GM12878 (cell line): ENCODE data around the gene TSPYL2. TPM values are rescaled to one million over a fixed set of nuclear protein-coding genes. Genes with fewer than 3 reads are reported as not detected.

Experiments used
- BACH1 ChIP-seq: fragments of 450-650 bp; IDR thresholded peaks from 2 replicates; pipeline ENCODE4 v1.6.1; 2017; ENCODE audit warnings: mild to moderate bottlenecking, borderline replicate concordance
- EGR1 ChIP-seq, 2 experiments: IDR thresholded peaks; 1 replicate in 1 of 2; 2 replicates in 1 of 2; pipeline ENCODE4 v1.6.1; 2011 to 2012; ENCODE audit warnings: low read depth in 2 of 2, low read length in 2 of 2, borderline replicate concordance in 1 of 2, mild to moderate bottlenecking in 1 of 2, moderate library complexity in 1 of 2
- IKZF1 ChIP-seq: fragments of 450-650 bp; conservative IDR thresholded peaks from 2 replicates; pipeline ENCODE4 v1.6.1; 2017; ENCODE audit warnings: antibody characterized with exemption, mild to moderate bottlenecking
- MEF2A ChIP-seq: IDR thresholded peaks from 2 replicates; pipeline ENCODE4 v1.6.1; 2011; ENCODE audit warnings: low read depth, mild to moderate bottlenecking, low read length, moderate library complexity; ENCODE audit not compliant: insufficient read depth
- SMARCA5 ChIP-seq: fragments of 450-650 bp; IDR thresholded peaks from 2 replicates; pipeline ENCODE4 v1.6.1; 2017; ENCODE audit warnings: mild to moderate bottlenecking
- ZNF622 ChIP-seq: fragments of 450-650 bp; IDR thresholded peaks from 2 replicates; pipeline ENCODE4 v1.6.1; 2017; ENCODE audit warnings: mild to moderate bottlenecking, inconsistent platforms
- polyA plus RNA-seq, 11 experiments: library from polyadenylated mRNA; depleted of rRNA in 4 of 11; unstranded in 6 of 11; stranded (reverse) in 5 of 11; fragments of >200 nt; fragmentation: Nextera tagmentation in 4 of 11; fragmentation: Illumina TruSeq in 1 of 11; extraction: Ambion mirVana in 4 of 11; extraction: Trizol in 1 of 11; gene quantifications; 1 replicate in 1 of 11; 2 replicates in 10 of 11; pipeline versions ENCODE4 v1.2.1 to v1.2.3, GENCODE V29; 2011 to 2016; ENCODE audit warnings: inconsistent platforms in 2 of 11, missing spikeins in 2 of 11, low read depth in 1 of 11
- total RNA-seq, 4 experiments: library from RNA; depleted of rRNA in 3 of 4; stranded (reverse); fragments of >200 nt in 3 of 4; fragmentation: Illumina TruSeq in 1 of 4; extraction: Trizol in 1 of 4; gene quantifications; 2 replicates each; pipeline versions ENCODE4 v1.2.1 to v1.2.3, GENCODE V29; 2013 to 2021
- TF ChIP-seq, protein P1 (sequence below): IDR thresholded peaks from 2 replicates; pipeline ENCODE4 v1.6.1; 2012; ENCODE audit warnings: mild to moderate bottlenecking, low read depth, low read length
- TF ChIP-seq, protein P2 (sequence below), 3 experiments: IDR thresholded peaks in 2 of 3; conservative IDR thresholded peaks in 1 of 3; 2 replicates each; pipeline ENCODE4 v1.5.1; 2011; ENCODE audit warnings: low read depth in 3 of 3, low read length in 3 of 3, mild to moderate bottlenecking in 3 of 3, control low read depth in 2 of 3, moderate library complexity in 2 of 3, inconsistent platforms in 1 of 3, mixed read lengths in 1 of 3; ENCODE audit not compliant: control insufficient read depth in 2 of 3, insufficient read depth in 1 of 3; ENCODE audit errors: extremely low read depth in 1 of 3

The TSPYL2 gene
- total and polyA plus RNA-seq, 10 of the 15 experiments (the other 5 are each of a cell fraction or from before 2014, with no cell fraction given) = 0.53 to 24.6 (median 14.5) TPM

DNA sequence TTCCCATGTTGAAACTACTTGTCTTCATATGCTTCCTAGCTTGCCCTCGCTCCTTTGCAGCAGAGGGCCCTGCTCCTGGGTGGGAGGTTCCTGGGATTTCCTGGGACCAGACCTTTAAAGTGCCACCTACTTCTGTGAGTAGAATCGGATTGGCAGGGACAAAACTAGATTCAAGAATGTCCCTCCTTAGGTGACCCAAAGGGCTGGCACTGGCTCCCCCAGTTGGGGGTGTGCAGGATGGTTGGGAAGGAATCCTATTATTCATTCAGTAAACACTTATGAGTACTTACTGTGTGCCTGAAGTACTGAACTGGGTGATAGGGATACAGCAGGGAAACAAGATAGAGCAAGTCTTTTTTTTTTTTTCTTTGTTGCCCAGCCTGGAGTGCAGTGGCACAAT is 9.2 kb downstream of the TSPYL2 start (continued):
- TF ChIP-seq SMARCA5 (no peak), MEF2A (no peak), BACH1 (no peak), EGR1 (IDR thresholded peaks at IDR 0.05; ENCODE audit: borderline replicate concordance in 1 of 2, low read depth in 2 of 2, low read length in 2 of 2) (no peak), IKZF1 (no peak), ZNF622 (no peak)
- TF ChIP-seq, protein P1, sequence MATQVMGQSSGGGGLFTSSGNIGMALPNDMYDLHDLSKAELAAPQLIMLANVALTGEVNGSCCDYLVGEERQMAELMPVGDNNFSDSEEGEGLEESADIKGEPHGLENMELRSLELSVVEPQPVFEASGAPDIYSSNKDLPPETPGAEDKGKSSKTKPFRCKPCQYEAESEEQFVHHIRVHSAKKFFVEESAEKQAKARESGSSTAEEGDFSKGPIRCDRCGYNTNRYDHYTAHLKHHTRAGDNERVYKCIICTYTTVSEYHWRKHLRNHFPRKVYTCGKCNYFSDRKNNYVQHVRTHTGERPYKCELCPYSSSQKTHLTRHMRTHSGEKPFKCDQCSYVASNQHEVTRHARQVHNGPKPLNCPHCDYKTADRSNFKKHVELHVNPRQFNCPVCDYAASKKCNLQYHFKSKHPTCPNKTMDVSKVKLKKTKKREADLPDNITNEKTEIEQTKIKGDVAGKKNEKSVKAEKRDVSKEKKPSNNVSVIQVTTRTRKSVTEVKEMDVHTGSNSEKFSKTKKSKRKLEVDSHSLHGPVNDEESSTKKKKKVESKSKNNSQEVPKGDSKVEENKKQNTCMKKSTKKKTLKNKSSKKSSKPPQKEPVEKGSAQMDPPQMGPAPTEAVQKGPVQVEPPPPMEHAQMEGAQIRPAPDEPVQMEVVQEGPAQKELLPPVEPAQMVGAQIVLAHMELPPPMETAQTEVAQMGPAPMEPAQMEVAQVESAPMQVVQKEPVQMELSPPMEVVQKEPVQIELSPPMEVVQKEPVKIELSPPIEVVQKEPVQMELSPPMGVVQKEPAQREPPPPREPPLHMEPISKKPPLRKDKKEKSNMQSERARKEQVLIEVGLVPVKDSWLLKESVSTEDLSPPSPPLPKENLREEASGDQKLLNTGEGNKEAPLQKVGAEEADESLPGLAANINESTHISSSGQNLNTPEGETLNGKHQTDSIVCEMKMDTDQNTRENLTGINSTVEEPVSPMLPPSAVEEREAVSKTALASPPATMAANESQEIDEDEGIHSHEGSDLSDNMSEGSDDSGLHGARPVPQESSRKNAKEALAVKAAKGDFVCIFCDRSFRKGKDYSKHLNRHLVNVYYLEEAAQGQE = no peak
- TF ChIP-seq, protein P2, sequence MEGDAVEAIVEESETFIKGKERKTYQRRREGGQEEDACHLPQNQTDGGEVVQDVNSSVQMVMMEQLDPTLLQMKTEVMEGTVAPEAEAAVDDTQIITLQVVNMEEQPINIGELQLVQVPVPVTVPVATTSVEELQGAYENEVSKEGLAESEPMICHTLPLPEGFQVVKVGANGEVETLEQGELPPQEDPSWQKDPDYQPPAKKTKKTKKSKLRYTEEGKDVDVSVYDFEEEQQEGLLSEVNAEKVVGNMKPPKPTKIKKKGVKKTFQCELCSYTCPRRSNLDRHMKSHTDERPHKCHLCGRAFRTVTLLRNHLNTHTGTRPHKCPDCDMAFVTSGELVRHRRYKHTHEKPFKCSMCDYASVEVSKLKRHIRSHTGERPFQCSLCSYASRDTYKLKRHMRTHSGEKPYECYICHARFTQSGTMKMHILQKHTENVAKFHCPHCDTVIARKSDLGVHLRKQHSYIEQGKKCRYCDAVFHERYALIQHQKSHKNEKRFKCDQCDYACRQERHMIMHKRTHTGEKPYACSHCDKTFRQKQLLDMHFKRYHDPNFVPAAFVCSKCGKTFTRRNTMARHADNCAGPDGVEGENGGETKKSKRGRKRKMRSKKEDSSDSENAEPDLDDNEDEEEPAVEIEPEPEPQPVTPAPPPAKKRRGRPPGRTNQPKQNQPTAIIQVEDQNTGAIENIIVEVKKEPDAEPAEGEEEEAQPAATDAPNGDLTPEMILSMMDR (IDR thresholded peaks at IDR 0.05 in 2 of 3, conservative IDR thresholded peaks at IDR 0.05 in 1 of 3; ENCODE audit: control insufficient read depth in 2 of 3, extremely low read depth in 1 of 3, insufficient read depth in 1 of 3, low read depth in 3 of 3, low read length in 3 of 3) = no peak
